Upper lobe of left lung (tissue), 4 donors: Measurements from ENCODE around the gene IL1RAPL2.

Experiments used
- POLR2A ChIP-seq, 4 donors: fragments of 450-650 bp; IDR thresholded peaks; one replicate each; pipeline ENCODE4 v1.5.1; 2016 to 2017; ENCODE audit warnings: antibody characterized with exemption in 4 of 4, mild to moderate bottlenecking in 2 of 4
- TF ChIP-seq, protein P1 (sequence below), 6 experiments: fragments of 450-650 bp in 4 of 6; fragments of 200-600 bp in 2 of 6; sonication (generic) in 2 of 6; IDR thresholded peaks; one replicate each; pipeline ENCODE4 v1.5.1; 2016 to 2019; ENCODE audit warnings: antibody characterized with exemption in 6 of 6

DNA sequence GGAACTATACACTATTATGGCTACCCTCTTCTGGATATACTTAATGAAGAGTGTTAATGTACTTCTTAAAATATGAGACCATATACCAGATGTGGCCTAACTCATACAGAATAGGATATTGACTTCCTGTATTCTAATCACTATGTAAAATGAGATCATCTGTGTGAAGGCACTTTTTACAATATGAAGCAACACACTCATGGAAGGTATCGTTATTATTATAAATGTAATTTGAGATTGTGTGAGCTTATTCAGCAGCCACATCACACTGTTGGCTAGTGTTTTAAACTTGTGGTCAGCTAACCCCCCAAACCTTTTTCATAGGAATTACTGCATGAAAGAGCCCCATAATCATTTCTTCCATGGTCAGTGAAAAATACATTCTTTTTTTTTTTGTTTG, 936.3 kb downstream of the IL1RAPL2 start:
- TF ChIP-seq, protein P1, sequence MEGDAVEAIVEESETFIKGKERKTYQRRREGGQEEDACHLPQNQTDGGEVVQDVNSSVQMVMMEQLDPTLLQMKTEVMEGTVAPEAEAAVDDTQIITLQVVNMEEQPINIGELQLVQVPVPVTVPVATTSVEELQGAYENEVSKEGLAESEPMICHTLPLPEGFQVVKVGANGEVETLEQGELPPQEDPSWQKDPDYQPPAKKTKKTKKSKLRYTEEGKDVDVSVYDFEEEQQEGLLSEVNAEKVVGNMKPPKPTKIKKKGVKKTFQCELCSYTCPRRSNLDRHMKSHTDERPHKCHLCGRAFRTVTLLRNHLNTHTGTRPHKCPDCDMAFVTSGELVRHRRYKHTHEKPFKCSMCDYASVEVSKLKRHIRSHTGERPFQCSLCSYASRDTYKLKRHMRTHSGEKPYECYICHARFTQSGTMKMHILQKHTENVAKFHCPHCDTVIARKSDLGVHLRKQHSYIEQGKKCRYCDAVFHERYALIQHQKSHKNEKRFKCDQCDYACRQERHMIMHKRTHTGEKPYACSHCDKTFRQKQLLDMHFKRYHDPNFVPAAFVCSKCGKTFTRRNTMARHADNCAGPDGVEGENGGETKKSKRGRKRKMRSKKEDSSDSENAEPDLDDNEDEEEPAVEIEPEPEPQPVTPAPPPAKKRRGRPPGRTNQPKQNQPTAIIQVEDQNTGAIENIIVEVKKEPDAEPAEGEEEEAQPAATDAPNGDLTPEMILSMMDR (IDR thresholded peaks at IDR 0.05): no peak
- TF ChIP-seq POLR2A (IDR thresholded peaks at IDR 0.05): no peak
